GM23338 (cell line): ENCODE measurements around the gene RPS19. TPM values are rescaled to one million over a fixed set of nuclear protein-coding genes. Genes with fewer than 3 reads are reported as not detected.

Source experiments
- ATAC-seq: fragments of 200-7000 bp; cut with Tn5 transposase; 3 replicates; pipeline ENCODE4 v1.9.1; 2020
- DNase-seq: peaks from one replicate; pipeline ENCODE4 v3.0.0-alpha.2; 2015; ENCODE audit warnings: low spot score
- H2AFZ ChIP-seq: fragments of 200-600 bp; sonication (generic); 2 replicates; pipeline ENCODE4 v1.8.0; 2016; ENCODE audit warnings: antibody characterized with exemption, mild to moderate bottlenecking, moderate library complexity
- H3F3A ChIP-seq: fragments of 200-600 bp; sonication (generic); replicated peaks from 2 replicates; pipeline ENCODE4 v1.8.0; 2017; ENCODE audit warnings: antibody characterized with exemption, mixed run types, low read depth
- H3K27ac ChIP-seq: fragments of 200-600 bp; sonication (generic); 2 replicates; pipeline ENCODE4 v1.6.1; 2016; ENCODE audit warnings: low read depth
- H3K27me3 ChIP-seq: fragments of 200-600 bp; sonication (generic); 2 replicates; pipeline ENCODE4 v1.8.0; 2016; ENCODE audit warnings: mild to moderate bottlenecking, mixed run types, moderate library complexity; ENCODE audit not compliant: insufficient read depth
- H3K36me3 ChIP-seq: fragments of 200-600 bp; sonication (generic); 2 replicates; pipeline ENCODE4 v1.8.0; 2016; ENCODE audit warnings: mild to moderate bottlenecking; ENCODE audit not compliant: insufficient read depth
- H3K4me1 ChIP-seq: fragments of 200-600 bp; sonication (generic); 2 replicates; pipeline ENCODE4 v1.8.0; 2016; ENCODE audit warnings: mild to moderate bottlenecking, moderate library complexity; ENCODE audit not compliant: insufficient read depth
- H3K4me2 ChIP-seq: fragments of 200-600 bp; sonication (generic); 2 replicates; pipeline ENCODE4 v1.7.1; 2017; ENCODE audit warnings: mixed run types
- H3K4me3 ChIP-seq: fragments of 200-600 bp; sonication (generic); 2 replicates; pipeline ENCODE4 v1.6.1; 2016; ENCODE audit warnings: mixed run types
- H3K79me2 ChIP-seq: fragments of 200-600 bp; sonication (generic); replicated peaks from 2 replicates; pipeline ENCODE4 v1.8.0; 2017; ENCODE audit warnings: mild to moderate bottlenecking; ENCODE audit not compliant: insufficient read depth
- H3K9me2 ChIP-seq: fragments of 200-600 bp; sonication (generic); 2 replicates; pipeline ENCODE4 v1.8.0; 2017; ENCODE audit not compliant: insufficient read depth
- H4K20me1 ChIP-seq: fragments of 200-600 bp; sonication (generic); replicated peaks from 2 replicates; pipeline ENCODE4 v1.8.0; 2017; ENCODE audit warnings: mild to moderate bottlenecking; ENCODE audit not compliant: insufficient read depth
- H3K27ac Mint-ChIP-seq: 2 replicates; pipeline ENCODE4 v1.8.0; 2020; ENCODE audit warnings: inconsistent platforms, mild to moderate bottlenecking, moderate library complexity, mixed read lengths
- H3K27me3 Mint-ChIP-seq: 3 replicates; pipeline ENCODE4 v1.8.0; 2022; ENCODE audit warnings: low read depth, mild to moderate bottlenecking, moderate library complexity, mixed read lengths, inconsistent platforms; ENCODE audit not compliant: insufficient read depth, poor library complexity
- H3K36me3 Mint-ChIP-seq: 3 replicates; pipeline ENCODE4 v1.8.0; 2021; ENCODE audit warnings: low read depth, mild to moderate bottlenecking, inconsistent platforms, moderate library complexity, mixed read lengths
- H3K4me1 Mint-ChIP-seq: 3 replicates; pipeline ENCODE4 v1.8.0; 2020; ENCODE audit warnings: mild to moderate bottlenecking, inconsistent platforms, mixed read lengths
- H3K4me3 Mint-ChIP-seq: 3 replicates; pipeline ENCODE4 v1.8.0; 2021; ENCODE audit warnings: moderate library complexity, mild to moderate bottlenecking, inconsistent platforms, mixed read lengths
- H3K9me3 Mint-ChIP-seq: 3 replicates; pipeline ENCODE4 v1.8.0; 2020; ENCODE audit warnings: moderate library complexity, mild to moderate bottlenecking, inconsistent platforms, mixed read lengths
- EZH2 ChIP-seq: fragments of 200-600 bp; sonication (generic); IDR thresholded peaks from one replicate; pipeline ENCODE4 v1.8.0; 2017; ENCODE audit warnings: antibody characterized with exemption, mild to moderate bottlenecking, low read depth; ENCODE audit not compliant: unreplicated experiment
- STAT1 ChIP-seq: IDR thresholded peaks from one replicate; pipeline ENCODE4 v1.6.1; 2016; ENCODE audit warnings: antibody characterized with exemption; ENCODE audit not compliant: unreplicated experiment
- microRNA-seq: library from miRNA; unstranded; fragments of <30 nt; microRNA quantifications from one replicate; pipeline ENCODE4, GENCODE V29; 2017
- polyA plus RNA-seq: library from polyadenylated mRNA; unstranded; fragments of >200 nt; fragmentation: Nextera tagmentation; extraction: Ambion mirVana; gene quantifications from 2 replicates; pipeline ENCODE4 v1.2.1, GENCODE V29; 2016
- small RNA-seq: library from RNA; depleted of rRNA; stranded (forward); fragments of <200 nt; gene quantifications from one replicate; pipeline ENCODE3, GENCODE V24; 2014; ENCODE audit warnings: low replicate concordance
- total RNA-seq: library from RNA; depleted of rRNA; stranded (reverse); fragments of >200 nt; shearing (Covaris generic); gene quantifications from 2 replicates; pipeline ENCODE4 v1.2.3, GENCODE V29; 2014; rRNA removed
- TF ChIP-seq, protein P1 (sequence below): IDR thresholded peaks from one replicate; pipeline ENCODE4 v1.6.1; 2018; ENCODE audit warnings: antibody characterized with exemption; ENCODE audit not compliant: unreplicated experiment

Gene RPS19
- total and polyA plus RNA-seq, 2 experiments from 2014 or later: 1,798 to 4,073 TPM

DNA sequence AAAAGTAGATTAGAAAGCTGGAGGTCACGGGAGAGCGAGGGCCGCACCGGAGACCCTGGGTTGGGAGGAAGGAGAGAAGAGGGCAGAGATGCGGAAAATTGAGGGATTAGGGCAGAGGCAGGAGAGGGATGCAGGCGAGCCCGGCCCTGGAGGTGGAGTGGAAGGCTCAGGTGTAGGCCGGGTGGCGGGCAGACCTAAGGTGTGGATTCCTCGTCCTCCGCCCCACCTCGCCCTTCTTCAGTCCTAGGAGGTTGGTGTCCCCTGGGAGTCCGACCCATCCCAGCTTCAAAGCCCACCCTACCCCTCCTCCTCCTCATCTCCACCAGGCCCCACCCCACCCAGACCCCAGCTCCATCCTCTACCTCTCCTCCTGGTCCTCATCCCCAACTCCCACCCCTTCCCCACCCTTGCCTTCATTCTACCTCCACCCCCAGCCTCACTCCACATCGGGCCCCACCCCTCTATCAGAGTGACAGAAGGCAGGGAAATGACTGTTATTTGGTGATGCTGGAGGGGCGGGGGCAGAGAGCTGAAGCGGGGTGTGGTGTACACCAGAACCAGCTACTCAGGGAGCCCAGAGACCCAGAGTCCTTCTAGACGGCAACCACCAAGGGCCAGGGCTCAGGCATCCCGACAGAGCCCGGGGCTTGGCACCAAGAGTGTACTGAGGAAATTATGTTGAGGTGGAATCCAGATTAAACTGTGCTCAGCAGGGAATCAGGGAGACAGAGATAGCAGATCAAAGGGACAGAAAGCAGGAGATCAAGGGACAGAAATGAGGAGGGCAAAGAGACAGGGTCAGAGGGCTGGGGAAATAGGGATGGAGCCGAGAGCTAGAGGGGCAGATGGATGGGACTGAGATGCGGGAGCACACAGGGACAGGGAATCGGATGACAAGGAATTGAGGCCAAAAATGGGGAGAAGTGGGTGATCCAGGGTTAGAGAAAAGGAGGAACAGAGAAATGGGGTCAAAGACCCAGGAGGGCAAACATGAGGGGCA is 61.8 kb downstream of the RPS19 start:
- no peak overlapping the region for H3K27ac ChIP-seq
- H3K79me2 ChIP-seq: no peaks in the 10 kb centered on the region
- peaks cover 7% of the 10 kb centered on the region; the same call in 1 of the 2 replicates for H4K20me1 ChIP-seq
- H3K4me3 Mint-ChIP-seq: peak overlapping the region; percentile 47; the same call in 2 of the 3 replicates
- H3K4me1 ChIP-seq: peaks cover 7% of the 10 kb centered on the region; the same call in 1 of the 2 replicates
- H3K9me2 ChIP-seq: no peaks in the 10 kb centered on the region
- peaks cover 13% of the 10 kb centered on the region for H3K4me1 Mint-ChIP-seq
- DNase-seq (no peak), ATAC-seq (peak; percentile 15)
- H3K36me3 Mint-ChIP-seq: no peaks in the 10 kb centered on the region; the same call in 2 of the 3 replicates
- TF ChIP-seq STAT1 (no peak), EZH2 (peak; percentile 91)
- TF ChIP-seq, protein P1, sequence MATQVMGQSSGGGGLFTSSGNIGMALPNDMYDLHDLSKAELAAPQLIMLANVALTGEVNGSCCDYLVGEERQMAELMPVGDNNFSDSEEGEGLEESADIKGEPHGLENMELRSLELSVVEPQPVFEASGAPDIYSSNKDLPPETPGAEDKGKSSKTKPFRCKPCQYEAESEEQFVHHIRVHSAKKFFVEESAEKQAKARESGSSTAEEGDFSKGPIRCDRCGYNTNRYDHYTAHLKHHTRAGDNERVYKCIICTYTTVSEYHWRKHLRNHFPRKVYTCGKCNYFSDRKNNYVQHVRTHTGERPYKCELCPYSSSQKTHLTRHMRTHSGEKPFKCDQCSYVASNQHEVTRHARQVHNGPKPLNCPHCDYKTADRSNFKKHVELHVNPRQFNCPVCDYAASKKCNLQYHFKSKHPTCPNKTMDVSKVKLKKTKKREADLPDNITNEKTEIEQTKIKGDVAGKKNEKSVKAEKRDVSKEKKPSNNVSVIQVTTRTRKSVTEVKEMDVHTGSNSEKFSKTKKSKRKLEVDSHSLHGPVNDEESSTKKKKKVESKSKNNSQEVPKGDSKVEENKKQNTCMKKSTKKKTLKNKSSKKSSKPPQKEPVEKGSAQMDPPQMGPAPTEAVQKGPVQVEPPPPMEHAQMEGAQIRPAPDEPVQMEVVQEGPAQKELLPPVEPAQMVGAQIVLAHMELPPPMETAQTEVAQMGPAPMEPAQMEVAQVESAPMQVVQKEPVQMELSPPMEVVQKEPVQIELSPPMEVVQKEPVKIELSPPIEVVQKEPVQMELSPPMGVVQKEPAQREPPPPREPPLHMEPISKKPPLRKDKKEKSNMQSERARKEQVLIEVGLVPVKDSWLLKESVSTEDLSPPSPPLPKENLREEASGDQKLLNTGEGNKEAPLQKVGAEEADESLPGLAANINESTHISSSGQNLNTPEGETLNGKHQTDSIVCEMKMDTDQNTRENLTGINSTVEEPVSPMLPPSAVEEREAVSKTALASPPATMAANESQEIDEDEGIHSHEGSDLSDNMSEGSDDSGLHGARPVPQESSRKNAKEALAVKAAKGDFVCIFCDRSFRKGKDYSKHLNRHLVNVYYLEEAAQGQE: no peak
- peak overlapping the region; percentile 39 for H3K4me3 ChIP-seq
- peaks cover 10% of the 10 kb centered on the region for H3K27me3 Mint-ChIP-seq
- H2AFZ ChIP-seq: no peak overlapping the region
- H3K36me3 ChIP-seq: no peaks in the 10 kb centered on the region
- H3K27ac Mint-ChIP-seq: no peak overlapping the region
- H3K9me3 Mint-ChIP-seq: peaks cover 3% of the 10 kb centered on the region; the same call in 1 of the 3 replicates
- peaks cover 98% of the 10 kb centered on the region for H3K27me3 ChIP-seq
- peak overlapping the region; percentile 73 for H3K4me2 ChIP-seq
- peaks cover 9% of the 10 kb centered on the region for H3F3A ChIP-seq

Small RNA genes within 50 kb of the gene (microRNA-seq; reads per million reads assigned to microRNA genes)
- not detected for gene MIR6797

Small RNA genes within 50 kb of the gene (small RNA-seq; reads per million reads assigned to genes)
- gene MIR6797: not detected

Other genes with a start within 250 kb of the RPS19 start
- gene CEACAM4, start 233.2 kb upstream of the RPS19 start, total RNA-seq: not detected in 2 replicates
- not detected in 2 replicates for gene CEACAM4, start 233.2 kb upstream of the RPS19 start, polyA plus RNA-seq
- gene CEACAM7, start 172.0 kb upstream of the RPS19 start, total RNA-seq: 0.24 and 0.50 TPM in 2 replicates
- not detected in 2 replicates for gene CEACAM7, start 172.0 kb upstream of the RPS19 start, polyA plus RNA-seq
- not detected in 2 replicates for gene CEACAM5, start 151.6 kb upstream of the RPS19 start, total RNA-seq
- gene CEACAM5, start 151.6 kb upstream of the RPS19 start, polyA plus RNA-seq: not detected in 2 replicates
- gene CEACAM6, start 104.7 kb upstream of the RPS19 start, total RNA-seq: not detected in 2 replicates
- not detected in 2 replicates for gene CEACAM6, start 104.7 kb upstream of the RPS19 start, polyA plus RNA-seq
- not detected in 2 replicates for gene CEACAM3, start 63.7 kb upstream of the RPS19 start, total RNA-seq
- not detected in 2 replicates for gene CEACAM3, start 63.7 kb upstream of the RPS19 start, polyA plus RNA-seq
- gene LYPD4, start 15.6 kb upstream of the RPS19 start, total RNA-seq: not detected in 2 replicates
- not detected in 2 replicates for gene LYPD4, start 15.6 kb upstream of the RPS19 start, polyA plus RNA-seq
- 0.21 TPM in 1 of 2 replicates, not detected in the other for gene DMRTC2, start 15.2 kb upstream of the RPS19 start, total RNA-seq
- gene DMRTC2, start 15.2 kb upstream of the RPS19 start, polyA plus RNA-seq: not detected in 2 replicates
- not detected in 2 replicates for gene CD79A, start 17.0 kb downstream of the RPS19 start, total RNA-seq
- gene CD79A, start 17.0 kb downstream of the RPS19 start, polyA plus RNA-seq: 0.27 and 0.47 TPM in 2 replicates
- 36.8 and 44.7 TPM in 2 replicates for gene ARHGEF1, start 22.9 kb downstream of the RPS19 start, total RNA-seq
- 41.3 and 50.8 TPM in 2 replicates for gene ARHGEF1, start 22.9 kb downstream of the RPS19 start, polyA plus RNA-seq
- 0.69 TPM in 1 of 2 replicates, not detected in the other for gene ERFL, start 68.2 kb downstream of the RPS19 start, total RNA-seq
- gene ERFL, start 68.2 kb downstream of the RPS19 start, polyA plus RNA-seq: 0.14 TPM in 1 of 2 replicates, not detected in the other
- 113 and 151 TPM in 2 replicates for gene RABAC1, start 99.1 kb downstream of the RPS19 start, total RNA-seq
- gene RABAC1, start 99.1 kb downstream of the RPS19 start, polyA plus RNA-seq: 206 and 215 TPM in 2 replicates
- 33.1 and 37.3 TPM in 2 replicates for gene ATP1A3, start 134.0 kb downstream of the RPS19 start, total RNA-seq
- 11.0 and 11.5 TPM in 2 replicates for gene ATP1A3, start 134.0 kb downstream of the RPS19 start, polyA plus RNA-seq
- 34.3 and 42.5 TPM in 2 replicates for gene GRIK5, start 210.0 kb downstream of the RPS19 start, total RNA-seq
- 5.1 and 6.2 TPM in 2 replicates for gene GRIK5, start 210.0 kb downstream of the RPS19 start, polyA plus RNA-seq
- 50.8 and 61.2 TPM in 2 replicates for gene ZNF574, start 215.9 kb downstream of the RPS19 start, total RNA-seq
- gene ZNF574, start 215.9 kb downstream of the RPS19 start, polyA plus RNA-seq: 18.7 and 19.4 TPM in 2 replicates